GM13977 (cell line): Measurements from ENCODE around the gene MBD3L3.
A peak's percentile ranks its signal among the peaks of the same experiment; 100 is the strongest.

ENCODE experiments used
- DNase-seq: peaks from one replicate; pipeline ENCODE4 v3.0.0; 2012; ENCODE audit warnings: low spot score
- in situ Hi-C: fragments of 300-500 bp; cut with MboI; formaldehyde crosslinking; loops from one replicate; pipeline ENCODE4 v1.12.0; 2022; ENCODE audit warnings: low sequenced_read_pairs, low pct_unique_long_range_greater_than_20kb, mixed read lengths, inconsistent platforms; ENCODE audit not compliant: unreplicated experiment
- TF ChIP-seq, protein P1 (sequence below): IDR thresholded peaks from 2 replicates; pipeline ENCODE4 v1.5.1; 2012; ENCODE audit warnings: mild to moderate bottlenecking, control low read depth; ENCODE audit not compliant: insufficient read depth; ENCODE audit errors: extremely low read depth, missing control alignments

MBD3L3 gene

GRCh38 chr19:7098701-7099596 is 40.5 kb upstream of the MBD3L3 start:
- peak; percentile 90 for DNase-seq
- in situ Hi-C loops = no loop called here
- TF ChIP-seq, protein P1, sequence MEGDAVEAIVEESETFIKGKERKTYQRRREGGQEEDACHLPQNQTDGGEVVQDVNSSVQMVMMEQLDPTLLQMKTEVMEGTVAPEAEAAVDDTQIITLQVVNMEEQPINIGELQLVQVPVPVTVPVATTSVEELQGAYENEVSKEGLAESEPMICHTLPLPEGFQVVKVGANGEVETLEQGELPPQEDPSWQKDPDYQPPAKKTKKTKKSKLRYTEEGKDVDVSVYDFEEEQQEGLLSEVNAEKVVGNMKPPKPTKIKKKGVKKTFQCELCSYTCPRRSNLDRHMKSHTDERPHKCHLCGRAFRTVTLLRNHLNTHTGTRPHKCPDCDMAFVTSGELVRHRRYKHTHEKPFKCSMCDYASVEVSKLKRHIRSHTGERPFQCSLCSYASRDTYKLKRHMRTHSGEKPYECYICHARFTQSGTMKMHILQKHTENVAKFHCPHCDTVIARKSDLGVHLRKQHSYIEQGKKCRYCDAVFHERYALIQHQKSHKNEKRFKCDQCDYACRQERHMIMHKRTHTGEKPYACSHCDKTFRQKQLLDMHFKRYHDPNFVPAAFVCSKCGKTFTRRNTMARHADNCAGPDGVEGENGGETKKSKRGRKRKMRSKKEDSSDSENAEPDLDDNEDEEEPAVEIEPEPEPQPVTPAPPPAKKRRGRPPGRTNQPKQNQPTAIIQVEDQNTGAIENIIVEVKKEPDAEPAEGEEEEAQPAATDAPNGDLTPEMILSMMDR = no peak

GRCh38 chr19:7098096-7098495 is 39.6 kb upstream of the MBD3L3 start:
- in situ Hi-C loops = no loop called here
- TF ChIP-seq, protein P1 = no peak

DNA sequence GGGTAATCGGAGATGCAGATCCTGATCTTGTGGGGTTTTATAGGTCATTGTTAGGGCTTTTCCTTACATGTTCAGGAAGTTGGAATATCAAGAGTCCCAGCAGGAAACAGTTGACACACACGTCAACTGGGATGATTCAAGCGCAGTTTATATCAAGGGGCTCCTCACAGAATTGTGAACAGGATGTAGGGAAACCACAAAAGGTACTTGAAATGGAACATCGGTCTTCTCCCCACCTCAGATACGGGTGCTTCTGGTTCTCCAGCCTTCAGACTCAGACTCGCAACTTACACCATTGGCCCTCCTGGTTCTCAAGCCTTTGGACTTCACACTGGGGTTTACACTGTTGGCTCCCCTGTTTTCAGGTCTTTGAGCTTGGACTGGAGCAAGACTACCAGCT is 30.5 kb upstream of the MBD3L3 start:
- in situ Hi-C loops = no loop called here

More at GRCh38 chr19:7098096-7098495, 39.6 kb upstream of the MBD3L3 start:
- DNase-seq = no peak

GRCh38 chr19:7083076-7083956 is 24.8 kb upstream of the MBD3L3 start:
- in situ Hi-C loops = no loop called here

More for the DNA sequence above, 30.5 kb upstream of the MBD3L3 start:
- DNase-seq = no peak
- TF ChIP-seq, protein P1 = no peak

DNA sequence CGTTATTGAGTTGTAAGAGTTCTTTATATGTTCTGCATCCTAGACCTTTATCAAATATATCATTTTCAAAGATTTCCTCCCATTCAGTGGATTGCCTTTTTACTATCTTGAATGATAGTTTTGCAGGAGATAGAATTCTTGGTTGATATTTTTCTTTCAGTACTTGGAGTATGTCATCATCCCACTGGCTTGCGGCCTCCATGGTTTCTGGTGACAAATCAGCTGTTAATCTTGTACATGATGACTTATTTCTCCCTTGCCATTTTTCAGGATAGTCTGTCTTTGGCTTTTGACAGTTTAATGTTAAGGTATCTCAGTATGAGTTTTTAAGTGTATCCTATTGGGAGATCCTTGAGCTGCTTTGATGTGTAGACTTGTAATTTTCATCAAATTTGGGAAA is 19.5 kb upstream of the MBD3L3 start:
- TF ChIP-seq, protein P1 = no peak
- no peak for DNase-seq
- in situ Hi-C loops = no loop called here

More at GRCh38 chr19:7083076-7083956, 24.8 kb upstream of the MBD3L3 start:
- DNase-seq = no peak
- TF ChIP-seq, protein P1 = no peak

GRCh38 chr19:7076151-7076550 is 17.7 kb upstream of the MBD3L3 start:
- TF ChIP-seq, protein P1 = no peak
- DNase-seq = no peak
- in situ Hi-C loops = no loop called here
